Neural progenitor cell (in vitro differentiated cells): ENCODE results near the gene SRPK3. TPM values are rescaled to one million over a fixed set of nuclear protein-coding genes. Genes with fewer than 3 reads are reported as not detected.

ENCODE experiments used
- DNase-seq: peaks from one replicate; pipeline ENCODE4 v3.0.0-alpha.2; 2016; ENCODE audit warnings: low spot score
- H2AFZ ChIP-seq: fragments of 200-600 bp; sonication (generic); replicated peaks from 2 replicates; pipeline ENCODE4 v1.6.1; 2016; ENCODE audit warnings: antibody characterized with exemption
- H3F3A ChIP-seq: fragments of 200-600 bp; sonication (generic); 2 replicates; pipeline ENCODE4 v1.6.1; 2016; ENCODE audit warnings: antibody characterized with exemption, low read depth
- H3K27ac ChIP-seq: fragments of 200-600 bp; sonication (generic); 2 replicates; pipeline ENCODE4 v1.5.1; 2016; ENCODE audit warnings: mild to moderate bottlenecking
- H3K27me3 ChIP-seq: fragments of 200-600 bp; sonication (generic); 2 replicates; pipeline ENCODE4 v1.6.1; 2016; ENCODE audit warnings: mild to moderate bottlenecking, moderate library complexity
- H3K36me3 ChIP-seq: fragments of 200-600 bp; sonication (generic); 2 replicates; pipeline ENCODE4 v1.5.1; 2016
- H3K4me1 ChIP-seq: fragments of 200-600 bp; sonication (generic); 2 replicates; pipeline ENCODE4 v1.6.1; 2016; ENCODE audit warnings: mixed run types
- H3K4me2 ChIP-seq: fragments of 200-600 bp; sonication (generic); 2 replicates; pipeline ENCODE4 v1.6.1; 2016
- H3K4me3 ChIP-seq: fragments of 200-600 bp; sonication (generic); 2 replicates; pipeline ENCODE4 v1.5.1; 2016
- H3K79me2 ChIP-seq: fragments of 200-600 bp; sonication (generic); 2 replicates; pipeline ENCODE4 v1.6.1; 2016; ENCODE audit warnings: low read depth
- H3K9ac ChIP-seq: fragments of 200-600 bp; sonication (generic); 2 replicates; pipeline ENCODE4 v1.6.1; 2016
- H3K9me3 ChIP-seq: fragments of 200-600 bp; sonication (generic); 2 replicates; pipeline ENCODE4 v1.5.1; 2016; ENCODE audit warnings: low read depth
- H4K20me1 ChIP-seq: fragments of 200-600 bp; sonication (generic); 2 replicates; pipeline ENCODE4 v1.6.1; 2016; ENCODE audit warnings: low read depth
- H3K27ac Mint-ChIP-seq: 3 replicates; pipeline ENCODE4 v1.8.0; 2021; ENCODE audit warnings: mixed read lengths
- H3K27me3 Mint-ChIP-seq: 2 replicates; pipeline ENCODE4 v1.8.0; 2022; ENCODE audit warnings: low read depth, mild to moderate bottlenecking, inconsistent platforms, moderate library complexity, mixed read lengths; ENCODE audit not compliant: insufficient read depth
- H3K36me3 Mint-ChIP-seq: 3 replicates; pipeline ENCODE4 v1.8.0; 2021; ENCODE audit warnings: mixed read lengths
- H3K4me1 Mint-ChIP-seq: 3 replicates; pipeline ENCODE4 v1.8.0; 2021; ENCODE audit warnings: mixed read lengths
- H3K4me3 Mint-ChIP-seq: 3 replicates; pipeline ENCODE4 v1.8.0; 2021; ENCODE audit warnings: mild to moderate bottlenecking, moderate library complexity, mixed read lengths
- H3K9me3 Mint-ChIP-seq: 3 replicates; pipeline ENCODE4 v1.8.0; 2020; ENCODE audit warnings: mixed read lengths
- CTCF ChIP-seq: fragments of 200-600 bp; sonication (generic); IDR thresholded peaks from 2 replicates; pipeline ENCODE4 v1.5.1; 2017; ENCODE audit warnings: antibody characterized with exemption, mild to moderate bottlenecking
- EZH2 ChIP-seq: fragments of 200-600 bp; sonication (generic); IDR thresholded peaks from 2 replicates; pipeline ENCODE4 v1.6.1; 2017; ENCODE audit warnings: antibody characterized with exemption, mild to moderate bottlenecking, moderate library complexity
- EZH2phosphoT487 ChIP-seq: fragments of 200-600 bp; sonication (generic); IDR thresholded peaks from 2 replicates; pipeline ENCODE4 v1.6.1; 2017; ENCODE audit warnings: antibody characterized with exemption
- total RNA-seq: library from RNA; depleted of rRNA; stranded (reverse); fragments of >200 nt; gene quantifications from 2 replicates; pipeline ENCODE4 v1.2.3, GENCODE V29; 2015; ENCODE audit warnings: low replicate concordance

SRPK3 gene
- total RNA-seq, 1 donor from 2014 or later: not detected

- H3K4me1 Mint-ChIP-seq: peaks cover 13% of the 10 kb centered on the region
- peak within 1 kb of the TSS; percentile 94 for H3K4me3 Mint-ChIP-seq
- Histone ChIP-seq H2AFZ (no peak within 1 kb of the TSS), H3F3A (no peaks in the 10 kb centered on the region), H3K79me2 (peaks cover 42% of the 10 kb centered on the region), H3K9ac (peak within 1 kb of the TSS; percentile 73), H3K4me1 (peaks cover 3% of the 10 kb centered on the region), H3K4me2 (peak within 1 kb of the TSS; percentile 90), H3K4me3 (peak within 1 kb of the TSS; percentile 70), H4K20me1 (no peaks in the 10 kb centered on the region), H3K9me3 (no peaks in the 10 kb centered on the region), H3K27ac (peak within 1 kb of the TSS; percentile 77), H3K36me3 (no peaks in the 10 kb centered on the region), H3K27me3 (no peaks in the 10 kb centered on the region)
- peaks cover 28% of the 10 kb centered on the region for H3K9me3 Mint-ChIP-seq
- peak within 1 kb of the TSS; percentile 91 for H3K27ac Mint-ChIP-seq
- TF ChIP-seq CTCF: peak; percentile 32
- no peak for TF ChIP-seq EZH2
- peak; percentile 97 for DNase-seq
- no peaks in the 10 kb centered on the region for H3K27me3 Mint-ChIP-seq
- H3K36me3 Mint-ChIP-seq: no peaks in the 10 kb centered on the region
These were observed 13.4 kb downstream of the SRPK3 start, which contains the start of the genes IDH3G and SSR4 for GRCh38 chrX:153794018-153794896. IDH3G (minus strand) TSS chrX:153794375; CDS start chrX:153794326, 49 bp downstream. SSR4 (plus strand) TSS chrX:153794668; CDS start chrX:153794688, 20 bp downstream.

- H3F3A ChIP-seq: no peaks in the 10 kb centered on the region
- peak overlapping the region; percentile 94 for H3K4me3 Mint-ChIP-seq
- peak overlapping the region; percentile 70 for H3K4me3 ChIP-seq
- H3K27ac Mint-ChIP-seq: no peak overlapping the region
- H2AFZ ChIP-seq: no peak overlapping the region
- peaks cover 3% of the 10 kb centered on the region for H3K4me1 ChIP-seq
- no peaks in the 10 kb centered on the region for H4K20me1 ChIP-seq
- peak; percentile 42 for DNase-seq
- H3K79me2 ChIP-seq: peaks cover 42% of the 10 kb centered on the region
- no peaks in the 10 kb centered on the region for H3K9me3 ChIP-seq
- peak overlapping the region; percentile 90 for H3K4me2 ChIP-seq
- H3K9me3 Mint-ChIP-seq: peaks cover 30% of the 10 kb centered on the region
- peaks cover 13% of the 10 kb centered on the region for H3K4me1 Mint-ChIP-seq
- peak overlapping the region; percentile 73 for H3K9ac ChIP-seq
- H3K27me3 Mint-ChIP-seq: peaks cover 2% of the 10 kb centered on the region
- H3K27me3 ChIP-seq: no peaks in the 10 kb centered on the region
- no peaks in the 10 kb centered on the region for H3K36me3 Mint-ChIP-seq
- H3K36me3 ChIP-seq: no peaks in the 10 kb centered on the region
- no peak overlapping the region for H3K27ac ChIP-seq
- TF ChIP-seq CTCF (no peak), EZH2 (no peak), EZH2phosphoT487 (no peak)
These were observed 14.3 kb downstream of the SRPK3 start for GRCh38 chrX:153794897-153795816.

- Histone ChIP-seq H4K20me1 (no peaks in the 10 kb centered on the region), H2AFZ (no peak overlapping the region), H3K27ac (no peak overlapping the region), H3K4me1 (peaks cover 3% of the 10 kb centered on the region), H3K27me3 (no peaks in the 10 kb centered on the region), H3K4me3 (no peak overlapping the region), H3K4me2 (no peak overlapping the region), H3K36me3 (no peaks in the 10 kb centered on the region), H3K79me2 (peaks cover 31% of the 10 kb centered on the region), H3K9ac (no peak overlapping the region), H3F3A (no peaks in the 10 kb centered on the region), H3K9me3 (no peaks in the 10 kb centered on the region)
- Mint-ChIP-seq H3K27me3 (peaks cover 2% of the 10 kb centered on the region), H3K9me3 (peaks cover 23% of the 10 kb centered on the region), H3K36me3 (no peaks in the 10 kb centered on the region), H3K27ac (no peak overlapping the region), H3K4me3 (no peak overlapping the region), H3K4me1 (peaks cover 13% of the 10 kb centered on the region)
- TF ChIP-seq EZH2phosphoT487 (no peak), CTCF (no peak), EZH2 (no peak)
- no peak for DNase-seq
These were observed 16.7 kb downstream of the SRPK3 start for GRCh38 chrX:153797415-153798015.
